Epidermal melanocyte (primary cell): Measurements from ENCODE around the gene TENT5D.
"Not testable (repeated sequence)": the region's sequence is repeated elsewhere in the genome, so short reads cannot be mapped to it uniquely, and the experiment has no call there.

Experiments
- DNase-seq: peaks from one replicate; pipeline ENCODE4 v3.0.0; 2011; ENCODE audit warnings: low spot score; ENCODE audit not compliant: insufficient read length

Gene TENT5D

DNA sequence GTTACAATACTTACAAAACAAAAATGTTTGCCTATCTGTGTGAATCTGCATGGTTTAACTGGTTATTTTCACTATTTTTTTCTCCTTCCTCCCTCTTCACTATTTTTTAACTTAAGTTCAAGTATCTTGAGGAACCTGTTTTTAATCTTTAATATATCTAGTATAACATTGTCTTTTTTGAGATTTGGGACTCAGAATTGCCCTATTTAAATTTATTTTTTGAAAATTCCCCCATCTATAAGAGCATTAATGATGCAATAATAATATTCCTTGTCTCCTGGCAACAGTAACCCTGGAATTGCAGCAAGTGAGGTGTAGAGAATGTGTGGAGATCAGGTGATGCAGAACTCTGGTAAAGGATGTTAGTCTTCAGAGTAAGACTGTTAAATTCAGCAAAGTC is at the start of gene TENT5D:
TENT5D (plus strand) TSS at position 301 of the 400 bp plus-strand sequence. CDS start 22,093 bp downstream, outside the sequence.
- no peak for DNase-seq

DNA sequence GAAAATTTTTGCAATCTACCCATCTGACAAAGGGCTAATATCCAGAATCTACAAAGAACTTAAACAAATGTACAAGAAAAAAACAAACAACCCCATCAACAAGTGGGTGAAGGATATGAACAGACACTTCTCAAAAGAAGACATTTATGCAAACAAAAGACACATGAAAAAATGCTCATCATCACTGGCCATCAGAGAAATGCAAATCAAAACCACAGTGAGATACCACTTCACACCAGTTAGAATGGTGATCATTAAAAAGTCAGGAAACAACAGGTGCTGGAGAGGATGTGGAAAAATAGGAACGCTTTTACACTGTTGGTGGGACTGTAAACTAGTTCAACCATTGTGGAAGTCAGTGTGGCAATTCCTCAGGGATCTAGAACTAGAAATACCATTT is 34.6 kb upstream of the TENT5D start:
- DNase-seq, result not testable (repeated sequence)

DNA sequence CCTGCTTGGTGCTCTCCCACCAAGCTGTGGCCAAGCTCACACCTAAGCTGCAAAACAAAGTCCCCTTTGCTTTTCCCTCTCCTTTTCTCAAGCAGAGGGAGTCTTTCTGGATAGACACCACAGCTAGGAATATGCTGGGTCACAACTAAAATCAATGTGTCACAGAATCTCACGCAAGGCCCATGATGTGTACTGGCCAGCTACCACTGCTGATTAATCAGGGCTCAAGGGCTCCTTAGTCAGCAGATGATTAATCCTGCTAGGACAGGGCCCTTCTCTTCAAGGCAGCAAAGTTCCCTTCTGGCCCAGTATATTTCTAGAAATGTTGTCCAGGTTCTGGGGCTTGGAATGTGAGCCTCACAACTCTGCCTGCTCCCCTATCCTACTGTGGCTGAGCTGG is 32.0 kb upstream of the TENT5D start:
- DNase-seq, result no peak

DNA sequence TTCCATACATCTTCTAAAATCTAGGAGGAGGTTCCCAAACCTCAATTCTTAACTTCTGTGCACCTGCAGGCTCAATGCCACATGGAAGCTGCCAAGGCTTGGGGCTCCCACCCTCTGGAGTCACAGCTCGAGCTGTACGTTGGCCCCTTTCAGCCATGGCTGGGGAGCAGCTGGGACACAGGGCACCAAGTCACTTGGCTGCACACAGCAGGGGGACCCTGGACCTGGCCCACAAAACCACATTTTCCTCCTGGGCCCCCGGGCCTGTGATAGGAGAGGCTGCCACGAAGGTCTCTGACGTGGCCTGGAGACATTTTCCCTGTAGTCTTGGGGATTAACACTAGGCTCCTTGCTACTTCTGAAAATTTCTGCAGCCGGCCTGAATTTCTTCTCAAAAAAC is 8.2 kb upstream of the TENT5D start:
- no peak for DNase-seq

DNA sequence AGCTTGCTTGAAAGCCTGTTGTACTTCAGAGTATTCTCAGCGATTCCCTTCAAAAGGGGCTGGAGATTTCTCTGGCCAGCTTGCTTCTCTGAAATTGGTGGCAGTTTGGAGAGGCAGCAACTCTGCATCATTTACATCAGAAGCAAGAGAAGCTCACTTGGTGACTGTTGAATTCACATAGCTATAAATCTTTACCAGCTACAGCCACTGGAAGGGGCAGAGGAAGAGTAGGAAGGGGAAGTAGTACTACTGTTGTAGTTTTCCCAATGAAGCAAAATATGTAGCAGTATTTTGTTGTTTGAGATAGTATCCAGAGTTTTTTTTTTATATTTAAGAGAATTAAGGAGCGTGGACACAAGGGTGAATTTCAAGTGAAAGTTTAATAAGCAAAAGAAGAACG is 2.8 kb downstream of the TENT5D start:
- DNase-seq, result no peak

DNA sequence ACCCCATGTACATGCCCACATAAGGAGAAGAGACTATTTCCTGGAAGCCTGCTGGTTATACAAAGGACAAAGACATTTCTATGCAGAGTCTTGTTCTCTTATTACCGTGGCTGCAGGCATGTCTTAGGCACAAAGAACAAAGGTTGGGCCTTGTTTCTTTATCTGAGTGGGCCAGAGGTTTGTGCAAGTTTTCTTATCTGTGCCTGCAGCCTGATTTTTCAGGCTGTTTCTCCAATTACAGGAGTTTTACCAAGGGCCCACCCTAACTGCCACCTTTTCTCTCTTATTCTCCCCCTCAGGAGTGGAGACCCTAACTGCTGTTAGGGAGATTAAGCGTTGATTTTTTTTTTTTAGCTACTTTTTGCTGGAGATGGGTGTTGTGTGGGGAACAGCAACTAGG is 3.5 kb downstream of the TENT5D start:
- DNase-seq, result no peak

DNA sequence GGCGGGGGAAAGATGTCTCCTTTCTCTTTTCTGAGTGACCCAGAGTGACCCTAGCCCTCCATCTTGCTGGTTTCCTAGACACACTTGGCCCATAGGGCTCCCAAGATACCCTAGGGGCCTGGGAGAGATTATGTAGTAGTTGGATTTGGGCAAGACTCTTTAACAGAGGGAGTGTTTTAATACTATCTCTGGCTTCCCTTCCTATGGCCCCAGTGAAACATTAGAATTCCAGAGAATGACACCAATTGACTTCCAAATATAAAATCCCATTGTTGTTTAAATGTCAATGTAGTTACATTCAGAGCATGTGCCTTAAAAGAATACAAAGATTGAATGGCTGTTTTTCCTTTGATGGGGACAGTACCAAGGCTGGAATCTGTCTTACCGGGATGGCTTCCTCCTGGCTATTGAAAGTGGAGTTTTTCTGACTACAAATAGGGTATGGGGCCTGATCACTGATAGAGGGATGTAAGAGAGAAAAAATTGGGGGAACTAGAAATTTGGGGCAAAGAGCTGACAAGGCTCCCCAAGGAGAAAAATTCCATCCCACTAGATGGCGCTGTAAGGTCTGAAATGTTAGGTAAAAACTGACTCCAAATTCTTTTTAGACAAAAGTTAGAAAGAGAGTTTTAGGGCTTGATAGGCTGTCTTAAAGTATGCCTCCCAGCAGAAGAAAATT is 10.7 kb downstream of the TENT5D start:
- no peak for DNase-seq

DNA sequence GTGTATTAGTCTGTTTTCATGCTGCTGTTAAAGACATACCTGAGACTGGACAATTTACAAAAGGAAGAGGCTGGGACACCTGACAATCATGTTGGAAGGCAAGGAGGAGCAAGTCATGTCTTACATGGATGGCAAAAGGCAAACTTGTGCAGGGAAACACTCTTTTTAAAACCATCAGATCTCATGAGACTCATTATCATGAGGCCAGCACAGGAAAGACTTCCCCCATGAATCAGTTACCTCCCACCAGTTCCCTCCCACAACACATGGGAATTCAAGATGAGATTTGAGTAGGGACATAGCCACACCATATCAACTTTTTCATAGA is 11.2 kb downstream of the TENT5D start:
- DNase-seq, result no peak

DNA sequence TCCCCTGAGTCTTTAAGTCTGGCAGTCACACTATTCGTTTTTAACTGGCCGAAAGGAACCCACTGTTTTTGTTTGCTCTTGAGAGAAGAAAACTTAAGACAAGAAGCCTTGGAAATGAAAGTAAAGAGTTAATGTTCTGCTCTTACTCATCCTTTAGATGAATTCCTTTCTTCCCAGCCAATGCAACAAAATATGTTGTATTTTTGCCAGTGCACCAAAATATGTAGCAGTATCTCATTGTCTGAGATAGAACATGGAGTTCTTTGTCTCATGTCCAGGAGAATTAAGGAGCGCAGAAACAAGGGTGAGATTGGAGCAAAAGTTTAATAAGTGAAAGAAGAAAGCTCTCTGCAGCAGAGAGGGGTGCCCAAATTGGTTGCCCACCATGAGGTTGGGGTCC is 12.2 kb downstream of the TENT5D start:
- no peak for DNase-seq

DNA sequence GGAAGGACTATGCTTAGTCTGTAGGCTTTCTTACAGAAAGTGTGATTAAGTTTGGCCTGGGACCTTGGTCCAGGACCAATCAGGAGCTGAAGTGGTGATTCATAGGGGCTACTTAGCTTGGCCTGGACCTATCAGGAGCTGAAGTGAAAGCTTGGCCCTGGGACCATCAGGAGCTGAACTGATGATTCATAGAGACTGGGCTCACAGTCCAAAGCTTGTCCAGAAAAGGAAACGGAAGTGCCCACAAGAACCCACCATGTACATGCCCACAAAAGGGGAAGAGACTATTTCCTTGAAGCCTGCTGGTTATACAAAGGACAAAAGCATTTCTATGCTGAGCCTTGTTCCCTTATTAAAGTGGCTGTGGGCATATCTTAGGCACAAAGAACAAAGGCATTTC is 12.6 kb downstream of the TENT5D start:
- no peak for DNase-seq

DNA sequence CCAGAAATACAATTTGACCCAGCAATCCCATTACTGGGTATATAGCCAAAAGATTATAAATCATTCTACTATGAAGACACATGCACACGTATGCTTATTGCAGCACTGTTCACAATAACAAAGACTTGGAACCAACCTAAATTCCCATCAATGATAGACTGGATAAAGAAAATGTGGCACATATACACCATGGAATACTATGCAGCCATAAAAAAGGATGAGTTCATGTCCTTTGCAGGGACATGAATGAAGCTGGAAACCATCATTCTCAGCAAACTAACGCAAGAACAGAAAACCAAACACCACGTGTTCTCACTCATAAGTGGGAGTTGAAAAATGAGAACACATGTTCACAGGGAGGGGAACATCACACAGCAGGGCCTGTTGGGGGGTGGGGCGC is 47.9 kb downstream of the TENT5D start:
- DNase-seq, result not testable (repeated sequence)

DNA sequence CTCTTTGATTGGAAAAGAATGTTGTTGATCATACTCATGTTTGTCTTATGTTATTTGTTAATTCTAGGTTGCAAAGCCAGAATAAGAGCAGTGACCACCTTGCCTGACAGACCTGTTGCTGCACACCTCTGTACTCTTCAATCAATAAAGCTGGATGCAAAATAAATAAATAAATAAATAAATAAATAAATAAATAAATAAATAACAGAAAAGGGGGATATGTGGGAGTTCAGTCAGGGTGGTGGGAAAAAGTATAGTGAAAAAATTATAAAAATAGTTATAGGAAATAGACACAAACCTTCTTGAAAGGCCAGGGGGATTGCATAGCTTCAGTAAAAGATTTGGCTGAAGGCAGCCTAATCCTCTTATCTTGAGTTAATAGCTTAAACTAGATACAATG is 51.3 kb downstream of the TENT5D start:
- no peak for DNase-seq

DNA sequence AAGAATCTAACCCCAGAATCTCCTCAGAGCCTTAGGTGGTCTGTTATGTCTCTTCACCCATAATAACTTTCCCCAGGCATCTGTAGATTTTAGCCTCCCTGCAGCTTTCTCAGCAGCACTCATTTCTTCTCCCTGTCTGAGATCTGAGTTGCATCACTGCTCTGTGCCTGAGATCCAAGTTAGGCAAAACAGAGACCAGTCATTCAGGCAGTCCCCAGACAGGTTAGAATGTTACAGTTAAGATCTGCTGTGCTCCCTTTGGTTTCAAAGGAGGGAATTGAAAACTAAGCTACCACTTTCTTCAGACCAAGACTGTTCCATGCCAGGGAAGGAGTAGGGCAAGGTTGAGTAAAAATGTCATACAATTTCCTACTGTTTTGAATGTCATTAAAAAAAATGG is 65.3 kb downstream of the TENT5D start:
- no peak for DNase-seq

DNA sequence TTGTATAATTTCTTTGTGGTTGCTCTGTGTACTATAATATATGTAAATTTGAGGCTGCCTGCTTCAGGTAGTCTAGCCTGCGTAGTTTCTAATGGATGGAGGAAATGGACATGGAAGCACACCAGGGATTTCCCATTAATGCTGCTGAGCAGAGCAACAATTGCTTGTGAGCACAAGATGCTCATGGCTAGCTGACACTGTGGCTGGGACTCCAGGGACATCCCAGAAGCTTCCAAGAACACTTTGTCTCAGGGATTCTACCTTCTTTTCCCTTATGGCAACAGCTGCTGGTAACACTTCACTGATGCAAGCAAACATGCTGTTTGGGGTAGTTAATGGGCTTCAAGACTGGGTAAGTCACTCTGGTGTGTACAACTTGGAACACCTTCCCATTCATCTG is 66.1 kb downstream of the TENT5D start:
- no peak for DNase-seq

DNA sequence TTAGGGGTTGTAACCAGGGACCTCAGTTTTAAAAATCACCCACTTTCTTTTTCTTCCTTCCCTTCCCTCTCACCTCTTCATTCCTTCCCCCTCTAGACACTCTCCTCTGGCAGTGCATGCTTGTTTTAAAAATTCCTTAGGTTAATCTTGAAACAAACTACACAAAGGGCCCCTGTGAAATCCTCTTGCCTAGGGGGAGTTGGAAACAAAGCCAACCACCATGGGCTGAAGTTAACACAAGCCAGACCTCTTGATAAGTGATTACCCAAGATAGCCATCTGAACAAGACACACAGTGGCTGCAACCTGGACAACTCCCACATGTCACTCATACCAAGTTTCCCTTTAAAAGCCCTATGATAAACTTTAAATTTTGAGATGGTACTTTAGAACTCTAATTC is 68.9 kb downstream of the TENT5D start:
- no peak for DNase-seq
